ENCODE results near the gene CNN2. TPM values are rescaled to one million over a fixed set of nuclear protein-coding genes. Genes with fewer than 3 reads are reported as not detected.

The CNN2 gene
- total RNA-seq, 1 donor from 2014 or later, result 163 TPM

DNA sequence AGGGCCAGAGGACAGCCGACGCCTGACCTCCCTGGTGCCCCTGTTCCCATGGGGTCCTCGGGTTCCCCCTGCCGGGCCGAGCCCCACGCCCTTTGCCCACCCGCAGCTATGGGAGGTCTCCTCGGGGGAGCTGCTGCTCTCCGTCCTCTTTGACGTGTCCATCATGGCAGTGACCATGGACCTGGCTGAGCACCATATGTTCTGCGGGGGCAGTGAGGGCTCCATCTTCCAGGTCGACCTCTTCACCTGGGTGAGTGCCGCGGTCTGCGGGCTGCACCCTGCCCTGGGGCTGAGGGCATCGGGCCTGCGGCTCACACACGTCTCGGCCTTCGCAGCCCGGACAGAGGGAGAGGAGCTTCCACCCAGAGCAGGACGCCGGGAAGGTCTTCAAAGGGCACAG is 35.7 kb upstream of the CNN2 start:
- H3K4me1 Mint-ChIP-seq (ENCODE audit: low read depth), result no peaks in the 10 kb centered on the region
- H3K27ac Mint-ChIP-seq, result no peak overlapping the region
- DNase-seq (ENCODE audit: low spot score), result no peak
- H3K36me3 Mint-ChIP-seq (ENCODE audit: low read depth), result peaks cover 28% of the 10 kb centered on the region
- no peaks in the 10 kb centered on the region for H3K9me3 Mint-ChIP-seq
- H3K27me3 Mint-ChIP-seq (ENCODE audit: low read depth), result no peaks in the 10 kb centered on the region
- H3K4me3 Mint-ChIP-seq (ENCODE audit: low read depth), result no peak overlapping the region
- intact Hi-C loops (cut with micrococcal nuclease), result no loop called here

DNA sequence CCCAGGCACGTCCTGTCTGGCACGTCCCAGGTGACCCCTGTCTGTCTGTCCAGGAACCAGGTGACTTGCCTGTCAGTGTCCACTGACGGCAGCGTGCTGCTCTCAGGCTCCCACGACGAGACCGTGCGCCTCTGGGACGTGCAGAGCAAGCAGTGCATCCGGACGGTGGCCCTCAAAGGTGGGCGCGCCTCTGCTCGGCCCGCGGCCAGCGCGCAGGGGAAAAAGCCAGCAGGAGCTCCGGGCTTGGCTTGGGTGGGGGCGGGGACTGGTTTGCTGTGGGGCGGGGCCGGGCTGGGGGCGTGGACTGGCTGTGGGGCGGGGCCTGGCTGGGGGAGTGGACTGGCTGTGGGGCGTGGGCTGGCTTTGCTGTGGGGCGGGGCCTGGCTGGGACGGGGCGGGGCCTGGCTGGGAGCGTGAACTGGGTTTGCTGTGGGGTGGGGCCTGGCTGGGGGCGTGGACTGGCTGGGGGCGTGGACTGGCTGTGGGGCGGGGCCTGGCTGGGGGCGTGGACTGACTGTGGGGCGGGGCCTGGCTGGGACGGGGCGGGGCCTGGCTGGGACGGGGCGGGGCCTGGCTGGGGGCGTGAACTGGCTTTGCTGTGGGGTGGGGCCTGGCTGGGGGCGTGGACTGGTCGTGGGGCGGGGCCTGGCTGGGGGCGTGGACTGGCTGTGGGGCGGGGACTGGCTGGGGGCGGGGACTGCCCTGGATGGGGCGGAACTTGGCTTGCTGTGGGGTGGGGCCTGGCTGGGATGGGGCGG is 35.1 kb upstream of the CNN2 start:
- Mint-ChIP-seq H3K9me3 (no peaks in the 10 kb centered on the region), H3K4me3 (ENCODE audit: low read depth) (no peak overlapping the region), H3K36me3 (ENCODE audit: low read depth) (peaks cover 30% of the 10 kb centered on the region), H3K27ac (no peak overlapping the region), H3K4me1 (ENCODE audit: low read depth) (no peaks in the 10 kb centered on the region), H3K27me3 (ENCODE audit: low read depth) (peaks cover under 1% of the 10 kb centered on the region)
- DNase-seq (ENCODE audit: low spot score), result peak; percentile 30
- intact Hi-C loops (cut with micrococcal nuclease), result no loop called here

DNA sequence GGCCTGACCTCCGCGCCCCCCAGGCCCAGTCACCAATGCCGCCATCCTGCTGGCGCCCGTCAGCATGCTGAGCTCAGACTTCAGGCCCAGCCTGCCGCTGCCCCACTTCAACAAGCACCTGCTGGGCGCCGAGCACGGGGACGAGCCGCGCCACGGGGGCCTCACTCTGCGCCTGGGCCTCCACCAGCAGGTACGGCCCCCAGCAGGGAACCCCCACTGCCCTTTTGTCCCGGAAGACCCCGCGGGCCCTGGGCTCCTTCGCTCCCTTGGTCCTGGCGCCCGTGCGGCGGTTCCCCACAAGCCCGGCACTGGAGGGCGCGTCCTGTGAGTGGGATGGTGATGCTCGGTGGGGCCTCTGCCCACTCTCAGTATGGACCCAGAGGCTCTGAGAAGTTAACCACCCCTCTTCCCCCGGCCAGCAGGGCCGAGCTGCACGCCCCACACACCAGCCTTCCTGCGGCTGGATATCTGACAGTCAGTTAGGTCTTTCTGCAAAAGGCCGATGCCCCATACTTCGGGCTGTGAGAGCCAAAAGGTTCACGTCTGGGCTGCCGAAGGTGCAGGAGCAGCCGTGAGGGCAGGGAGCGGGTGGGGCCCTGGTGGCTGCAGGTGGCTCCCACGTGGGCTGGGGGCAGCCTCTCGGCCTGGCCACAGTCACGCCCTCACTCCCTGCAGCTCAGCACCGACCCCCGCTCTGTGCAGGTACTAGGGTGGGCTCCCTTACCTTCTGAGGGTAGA is 34.3 kb upstream of the CNN2 start:
- intact Hi-C loops (cut with micrococcal nuclease), result no loop called here
- Mint-ChIP-seq H3K9me3 (no peaks in the 10 kb centered on the region), H3K27ac (no peak overlapping the region), H3K4me3 (ENCODE audit: low read depth) (no peak overlapping the region), H3K27me3 (ENCODE audit: low read depth) (peaks cover 5% of the 10 kb centered on the region), H3K4me1 (ENCODE audit: low read depth) (no peaks in the 10 kb centered on the region), H3K36me3 (ENCODE audit: low read depth) (peaks cover 26% of the 10 kb centered on the region)
- no peak for DNase-seq (ENCODE audit: low spot score)

GRCh38 chr19:992670-993055 is 33.7 kb upstream of the CNN2 start:
- no peak overlapping the region for H3K4me3 Mint-ChIP-seq (ENCODE audit: low read depth)

GRCh38 chr19:993361-993830 is 33.0 kb upstream of the CNN2 start:
- H3K4me3 Mint-ChIP-seq (ENCODE audit: low read depth), result no peak overlapping the region
- H3K27me3 Mint-ChIP-seq (ENCODE audit: low read depth), result peaks cover 13% of the 10 kb centered on the region
- H3K36me3 Mint-ChIP-seq (ENCODE audit: low read depth), result peaks cover 21% of the 10 kb centered on the region
- no peaks in the 10 kb centered on the region for H3K4me1 Mint-ChIP-seq (ENCODE audit: low read depth)
- DNase-seq (ENCODE audit: low spot score), result no peak
- H3K9me3 Mint-ChIP-seq, result no peaks in the 10 kb centered on the region
- H3K27ac Mint-ChIP-seq, result no peak overlapping the region
- intact Hi-C loops (cut with micrococcal nuclease), result no loop called here

More at GRCh38 chr19:992670-993055, 33.7 kb upstream of the CNN2 start:
- H3K27ac Mint-ChIP-seq, result no peak overlapping the region
- H3K27me3 Mint-ChIP-seq (ENCODE audit: low read depth), result peaks cover 6% of the 10 kb centered on the region
- no peaks in the 10 kb centered on the region for H3K4me1 Mint-ChIP-seq (ENCODE audit: low read depth)
- intact Hi-C loops (cut with micrococcal nuclease), result no loop called here
- no peaks in the 10 kb centered on the region for H3K9me3 Mint-ChIP-seq
- H3K36me3 Mint-ChIP-seq (ENCODE audit: low read depth), result peaks cover 25% of the 10 kb centered on the region
- DNase-seq (ENCODE audit: low spot score), result no peak

- no peak for DNase-seq (ENCODE audit: low spot score)
- intact Hi-C loops (cut with micrococcal nuclease), result no loop called here
- H3K9me3 Mint-ChIP-seq, result no peaks in the 10 kb centered on the region
- H3K27ac Mint-ChIP-seq, result no peak overlapping the region
- H3K4me3 Mint-ChIP-seq (ENCODE audit: low read depth), result no peak overlapping the region
- H3K4me1 Mint-ChIP-seq (ENCODE audit: low read depth), result no peaks in the 10 kb centered on the region
- H3K36me3 Mint-ChIP-seq (ENCODE audit: low read depth), result peaks cover 16% of the 10 kb centered on the region
- H3K27me3 Mint-ChIP-seq (ENCODE audit: low read depth), result peaks cover 16% of the 10 kb centered on the region
Measured at GRCh38 chr19:993831-994393, 32.5 kb upstream of the CNN2 start.

- Mint-ChIP-seq H3K4me1 (ENCODE audit: low read depth) (no peaks in the 10 kb centered on the region), H3K4me3 (ENCODE audit: low read depth) (no peak overlapping the region), H3K27ac (no peak overlapping the region), H3K27me3 (ENCODE audit: low read depth) (peaks cover 22% of the 10 kb centered on the region), H3K36me3 (ENCODE audit: low read depth) (peaks cover 16% of the 10 kb centered on the region), H3K9me3 (no peaks in the 10 kb centered on the region)
- intact Hi-C loops (cut with micrococcal nuclease), result no loop called here
- DNase-seq (ENCODE audit: low spot score), result no peak
Measured at GRCh38 chr19:994516-994915, 31.9 kb upstream of the CNN2 start.

GRCh38 chr19:995051-995827 is 31.2 kb upstream of the CNN2 start:
- H3K9me3 Mint-ChIP-seq, result no peaks in the 10 kb centered on the region

DNA sequence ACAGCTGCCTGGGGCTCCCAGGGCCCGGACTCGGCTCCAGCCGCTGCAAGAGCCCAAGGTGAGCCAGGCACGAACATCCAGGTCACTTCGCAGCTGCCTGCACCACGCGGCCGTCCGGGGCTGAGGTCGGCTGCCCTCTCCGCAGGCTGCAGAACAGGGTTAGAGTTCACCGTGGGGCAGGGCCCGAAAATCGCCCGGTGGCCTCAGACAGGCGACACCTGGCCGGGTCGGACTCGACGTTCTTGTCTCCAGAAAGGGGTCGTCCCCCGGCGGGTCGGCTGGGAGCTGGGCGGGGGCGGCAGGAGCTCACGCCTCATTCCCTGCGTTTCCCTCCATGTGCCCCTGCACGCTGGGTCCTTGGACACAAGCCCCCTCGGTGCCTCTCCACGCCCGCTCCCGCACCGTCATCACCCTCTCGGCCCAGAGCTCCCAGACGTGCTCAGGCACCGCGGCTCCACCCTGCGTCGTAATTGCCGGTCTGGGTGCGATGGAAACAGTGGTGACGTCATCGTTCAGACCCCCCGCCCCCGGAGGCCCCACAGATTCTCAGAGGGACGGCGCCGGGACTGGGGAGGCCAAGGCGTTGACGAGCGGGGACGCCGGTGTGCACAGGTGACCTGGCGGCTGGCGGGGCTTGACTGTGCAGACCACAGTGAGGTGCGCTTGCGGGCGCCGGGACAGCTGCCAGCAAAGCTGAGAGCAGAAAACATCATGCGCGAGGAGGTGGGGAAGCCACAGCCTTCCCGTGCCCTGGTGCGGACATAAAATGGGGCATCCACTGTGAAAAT is 30.2 kb upstream of the CNN2 start:
- Mint-ChIP-seq H3K36me3 (ENCODE audit: low read depth) (peaks cover 13% of the 10 kb centered on the region), H3K4me1 (ENCODE audit: low read depth) (peaks cover 1% of the 10 kb centered on the region), H3K9me3 (no peaks in the 10 kb centered on the region), H3K27me3 (ENCODE audit: low read depth) (peaks cover 24% of the 10 kb centered on the region), H3K27ac (peak overlapping the region; percentile 12), H3K4me3 (ENCODE audit: low read depth) (peak overlapping the region; percentile 30)
- peak; percentile 68 for DNase-seq (ENCODE audit: low spot score)
- intact Hi-C loops (cut with micrococcal nuclease), result no loop called here

More at GRCh38 chr19:995051-995827, 31.2 kb upstream of the CNN2 start:
- H3K27ac Mint-ChIP-seq, result no peak overlapping the region
- peaks cover 24% of the 10 kb centered on the region for H3K27me3 Mint-ChIP-seq (ENCODE audit: low read depth)
- intact Hi-C loops (cut with micrococcal nuclease), result no loop called here
- peaks cover 16% of the 10 kb centered on the region for H3K36me3 Mint-ChIP-seq (ENCODE audit: low read depth)
- no peak for DNase-seq (ENCODE audit: low spot score)
- H3K4me3 Mint-ChIP-seq (ENCODE audit: low read depth), result no peak overlapping the region
- H3K4me1 Mint-ChIP-seq (ENCODE audit: low read depth), result peaks cover 1% of the 10 kb centered on the region

- no peak for DNase-seq (ENCODE audit: low spot score)
- peaks cover 8% of the 10 kb centered on the region for H3K36me3 Mint-ChIP-seq (ENCODE audit: low read depth)
- intact Hi-C loops (cut with micrococcal nuclease), result no loop called here
- H3K4me1 Mint-ChIP-seq (ENCODE audit: low read depth), result peaks cover 1% of the 10 kb centered on the region
- H3K4me3 Mint-ChIP-seq (ENCODE audit: low read depth), result no peak overlapping the region
- H3K27ac Mint-ChIP-seq, result no peak overlapping the region
- H3K27me3 Mint-ChIP-seq (ENCODE audit: low read depth), result peaks cover 27% of the 10 kb centered on the region
- no peaks in the 10 kb centered on the region for H3K9me3 Mint-ChIP-seq
Measured at GRCh38 chr19:998064-998463, 28.3 kb upstream of the CNN2 start.

DNA sequence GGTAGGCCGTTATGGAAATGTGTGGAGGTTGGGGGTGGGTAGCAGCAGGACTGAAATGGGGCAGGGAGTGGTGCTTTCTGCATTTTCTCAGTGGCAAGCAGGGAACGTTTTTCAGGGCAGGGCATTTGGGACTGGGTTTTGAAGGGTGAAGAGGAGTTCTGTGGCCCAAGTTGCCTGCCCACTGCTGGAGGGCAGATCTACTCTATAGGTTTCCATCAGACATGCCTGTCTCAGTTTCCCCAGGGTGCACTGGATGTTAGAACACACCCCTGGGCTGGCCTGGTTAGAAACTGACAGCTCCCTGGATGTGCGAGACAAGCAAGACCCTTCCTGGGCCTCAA is 27.1 kb upstream of the CNN2 start:
- intact Hi-C loops (cut with micrococcal nuclease), result no loop called here
- peaks cover 27% of the 10 kb centered on the region for H3K27me3 Mint-ChIP-seq (ENCODE audit: low read depth)
- H3K4me3 Mint-ChIP-seq (ENCODE audit: low read depth), result no peak overlapping the region
- DNase-seq (ENCODE audit: low spot score), result no peak
- H3K9me3 Mint-ChIP-seq, result no peaks in the 10 kb centered on the region
- H3K27ac Mint-ChIP-seq, result no peak overlapping the region
- H3K4me1 Mint-ChIP-seq (ENCODE audit: low read depth), result peaks cover 1% of the 10 kb centered on the region
- peaks cover 5% of the 10 kb centered on the region for H3K36me3 Mint-ChIP-seq (ENCODE audit: low read depth)

- no peak within 1 kb of the TSS for H3K27ac Mint-ChIP-seq
- intact Hi-C loops (cut with micrococcal nuclease), result loop anchor here (2.0 kb wide), 2 partner anchors 75 to 229 kb away; no protein-coding TSS in a partner anchor
- DNase-seq (ENCODE audit: low spot score), result peak; percentile 47
- H3K27me3 Mint-ChIP-seq (ENCODE audit: low read depth), result peaks cover 27% of the 10 kb centered on the region
- H3K9me3 Mint-ChIP-seq, result no peaks in the 10 kb centered on the region
- H3K4me3 Mint-ChIP-seq (ENCODE audit: low read depth), result no peak within 1 kb of the TSS
- peaks cover 1% of the 10 kb centered on the region for H3K4me1 Mint-ChIP-seq (ENCODE audit: low read depth)
- peaks cover 5% of the 10 kb centered on the region for H3K36me3 Mint-ChIP-seq (ENCODE audit: low read depth)
Measured at GRCh38 chr19:1000095-1000494, 26.3 kb upstream of the CNN2 start, which contains the start of gene GRIN3B. Gene GRIN3B, plus strand, starts transcription at chr19:1000419. Its CDS starts 19 bp downstream, at chr19:1000438.
